DMS53 (cell line): ENCODE data around the gene SIK2.
"Not testable (repeated sequence)": the region's sequence is repeated elsewhere in the genome, so short reads cannot be mapped to it uniquely, and the experiment has no call there.

ENCODE experiments used
- DNase-seq: peaks from one replicate; lab custom pipeline; 2025; lab: John Stamatoyannopoulos, UW

Gene SIK2

GRCh38 chr11:111698852-111699559, 96.8 kb downstream of the SIK2 start:
- DNase-seq: no peak

DNA sequence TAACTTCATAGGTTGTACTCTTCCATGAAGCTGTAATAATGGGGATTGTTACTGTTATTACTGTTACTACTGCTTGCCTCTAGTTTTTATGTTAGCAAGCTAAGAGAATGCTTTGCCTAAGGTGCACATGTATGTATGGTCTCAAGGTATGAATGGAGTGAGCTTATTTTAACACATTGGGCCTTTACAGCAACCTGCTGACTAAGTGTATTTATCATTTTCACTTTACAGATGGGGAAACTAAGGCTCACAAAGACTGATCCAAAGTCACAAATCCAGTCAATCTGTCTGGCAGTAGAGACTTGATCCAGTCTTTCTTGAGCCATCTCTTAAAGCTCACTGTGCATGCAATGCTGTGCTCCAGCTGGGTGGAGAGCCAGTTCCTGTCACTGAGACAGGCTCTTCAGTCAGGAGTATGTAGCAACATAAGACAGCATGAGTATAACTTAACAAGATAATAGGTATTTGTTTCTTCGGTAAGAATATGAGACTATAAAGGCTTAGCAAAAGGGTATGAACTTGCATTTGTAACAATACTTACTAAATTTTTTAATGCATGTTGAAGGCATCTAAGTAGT, 97.4 kb downstream of the SIK2 start:
- no peak for DNase-seq

GRCh38 chr11:111700162-111700561, 97.9 kb downstream of the SIK2 start:
- DNase-seq: no peak

- DNase-seq: no peak
Observed at GRCh38 chr11:111702623-111703022, 100.4 kb downstream of the SIK2 start.

DNA sequence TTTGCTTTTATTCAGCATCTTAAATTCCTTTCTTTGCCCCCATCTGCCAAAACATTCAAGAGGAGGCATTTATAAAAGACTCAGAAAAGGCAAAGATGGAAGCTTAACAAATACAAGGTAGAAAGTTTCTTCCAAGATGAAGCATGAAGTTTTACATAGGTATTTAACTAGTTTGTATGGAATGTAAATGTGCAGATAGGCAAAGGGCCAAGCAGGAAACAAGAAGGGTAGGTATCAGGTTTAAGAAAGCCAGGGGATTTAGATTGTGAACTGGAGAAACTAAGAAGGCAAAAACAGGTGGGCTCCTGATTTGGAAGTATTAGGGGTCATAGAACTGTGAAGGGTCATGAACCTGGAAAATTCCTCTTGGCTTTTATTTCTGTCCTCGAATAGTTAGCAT, 101.3 kb downstream of the SIK2 start:
- no peak for DNase-seq

DNA sequence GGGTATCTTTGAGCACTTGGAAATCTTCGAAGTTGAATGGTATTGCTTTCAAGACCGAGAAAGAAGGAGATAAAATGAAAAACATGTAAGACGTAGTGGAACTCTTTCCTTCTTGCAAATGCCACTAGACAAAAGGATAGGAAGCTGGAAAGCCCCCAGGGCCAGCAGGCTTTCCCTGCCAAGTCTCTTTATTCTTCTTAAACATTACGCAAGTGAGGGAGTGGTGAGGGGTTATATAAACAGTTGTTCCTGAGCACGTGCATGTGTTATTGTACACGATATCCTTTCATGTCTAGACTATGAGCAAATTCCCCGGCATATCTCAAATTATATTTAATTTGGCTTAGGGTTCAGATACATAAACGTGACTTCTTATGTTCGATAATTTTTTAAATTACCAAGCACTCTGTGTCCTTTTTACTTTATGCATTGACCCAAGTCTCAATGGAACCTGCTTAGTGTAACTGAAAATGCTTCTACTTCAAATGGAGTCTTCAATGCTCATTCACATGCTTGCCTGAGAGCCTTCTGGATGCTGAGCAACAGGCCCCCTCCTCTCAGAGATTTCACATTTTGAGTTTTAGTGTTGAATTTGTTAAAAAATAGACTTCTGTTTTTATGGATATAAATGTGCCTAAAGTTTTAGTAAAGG, 104.9 kb downstream of the SIK2 start:
- DNase-seq: no peak

- DNase-seq: no peak
Observed at GRCh38 chr11:111707691-111708067, 105.4 kb downstream of the SIK2 start.

- DNase-seq: no peak
Observed at GRCh38 chr11:111714522-111714921, 112.3 kb downstream of the SIK2 start.

GRCh38 chr11:111715142-111715816, 113.0 kb downstream of the SIK2 start:
- DNase-seq: no peak

DNA sequence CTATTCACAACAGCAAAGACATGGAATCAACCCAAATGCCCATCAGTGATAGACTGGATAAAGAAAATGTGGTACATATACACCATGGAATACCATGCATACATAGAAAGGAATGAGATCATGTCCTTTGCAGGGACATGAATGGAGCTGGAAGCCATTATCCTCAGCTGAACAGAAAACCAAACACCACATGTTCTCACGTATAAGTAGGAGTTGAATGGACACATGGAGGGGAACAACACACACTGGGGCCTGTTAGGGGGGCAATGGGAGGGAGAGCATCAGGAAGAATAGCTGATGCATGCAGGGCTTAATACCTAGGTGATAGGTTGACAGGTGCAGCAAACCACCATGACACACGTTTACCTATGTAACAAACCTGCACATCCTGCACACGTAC, 115.4 kb downstream of the SIK2 start:
- DNase-seq: not testable (repeated sequence)

GRCh38 chr11:111718436-111718835, 116.2 kb downstream of the SIK2 start:
- DNase-seq: peak; percentile 79

DNA sequence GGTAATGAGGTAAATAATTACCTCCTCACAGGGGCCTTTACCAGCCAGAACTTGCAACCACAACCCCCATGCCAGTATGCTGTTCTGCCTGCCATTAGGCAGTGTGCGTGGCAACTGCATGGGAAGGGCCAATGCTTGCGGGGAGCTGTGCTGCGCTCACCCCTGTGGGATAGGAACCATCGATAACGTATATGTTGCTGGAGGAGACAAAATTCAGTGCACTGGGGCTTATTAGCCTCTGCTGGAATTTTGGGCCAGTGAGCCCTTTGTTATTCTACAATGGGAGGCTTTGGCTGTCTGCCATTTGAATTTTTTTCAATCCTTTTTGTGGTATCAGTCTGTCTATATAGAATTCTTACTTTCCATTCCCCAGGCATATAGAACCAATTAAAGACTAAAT, 116.6 kb downstream of the SIK2 start:
- no peak for DNase-seq

GRCh38 chr11:111719379-111719778, 117.1 kb downstream of the SIK2 start:
- DNase-seq: no peak

DNA sequence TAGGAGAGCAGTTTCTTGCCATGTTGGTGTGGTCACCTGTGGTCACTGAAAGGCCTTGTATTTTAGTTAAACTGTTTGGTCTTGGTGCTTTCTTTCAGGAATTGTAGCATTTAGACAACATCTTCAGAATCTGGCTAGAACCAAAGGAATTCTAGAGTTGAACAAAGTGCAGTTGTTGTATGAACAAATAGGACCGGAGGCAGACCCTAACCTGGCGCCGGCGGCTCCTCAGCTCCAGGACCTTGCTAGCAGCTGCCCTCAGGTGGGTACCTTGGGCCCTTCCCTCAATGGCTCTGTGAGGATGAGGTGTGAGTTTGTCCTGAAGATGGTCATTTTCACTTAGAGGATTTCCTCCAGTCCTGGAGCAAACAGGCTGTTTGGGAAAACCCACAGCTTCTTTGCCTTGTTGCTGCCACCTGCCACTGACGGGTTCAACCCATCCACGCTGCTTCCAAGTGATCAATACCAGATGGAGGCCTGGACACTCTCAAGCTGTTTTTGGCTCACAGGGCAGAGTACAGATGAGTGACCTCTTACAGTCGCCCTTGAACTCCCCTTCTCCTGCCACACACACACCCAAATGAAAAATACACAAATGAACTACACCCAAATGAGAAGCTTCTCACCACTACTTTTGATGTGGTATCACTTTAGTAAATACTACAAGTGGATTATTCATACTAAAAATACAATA, 118.7 kb downstream of the SIK2 start:
- no peak for DNase-seq

DNA sequence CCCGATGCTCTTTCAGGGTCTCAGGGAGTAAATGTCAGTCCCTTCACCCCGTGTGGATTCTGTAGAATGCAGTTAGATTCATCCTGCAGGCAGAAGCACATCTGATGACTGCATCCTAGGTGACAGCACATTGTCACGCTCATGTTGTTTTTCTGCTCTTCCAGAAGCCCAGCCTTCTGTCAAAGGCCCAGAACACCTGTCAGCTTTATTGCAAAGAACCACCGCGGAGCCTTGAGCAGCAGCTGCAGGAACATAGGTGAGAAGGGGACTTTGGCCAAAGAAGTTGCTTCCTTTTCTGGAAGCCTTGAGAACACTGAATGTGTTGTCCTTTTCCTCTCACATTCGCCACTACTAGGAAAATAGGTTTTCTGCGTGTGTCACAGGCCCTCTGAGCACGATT, 120.3 kb downstream of the SIK2 start:
- DNase-seq: no peak

DNA sequence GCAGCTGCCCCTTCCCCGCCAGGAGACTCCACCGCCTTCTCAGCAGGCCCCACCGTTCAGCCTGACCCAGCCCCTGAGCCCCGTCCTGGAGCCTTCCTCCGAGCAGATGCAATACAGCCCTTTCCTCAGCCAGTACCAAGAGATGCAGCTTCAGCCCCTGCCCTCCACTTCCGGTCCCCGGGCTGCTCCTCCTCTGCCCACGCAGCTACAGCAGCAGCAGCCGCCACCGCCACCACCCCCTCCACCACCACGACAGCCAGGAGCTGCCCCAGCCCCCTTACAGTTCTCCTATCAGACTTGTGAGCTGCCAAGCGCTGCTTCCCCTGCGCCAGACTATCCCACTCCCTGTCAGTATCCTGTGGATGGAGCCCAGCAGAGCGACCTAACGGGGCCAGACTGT, 121.3 kb downstream of the SIK2 start:
- no peak for DNase-seq

- no peak for DNase-seq
Observed at GRCh38 chr11:111724615-111725129, 122.4 kb downstream of the SIK2 start.

DNA sequence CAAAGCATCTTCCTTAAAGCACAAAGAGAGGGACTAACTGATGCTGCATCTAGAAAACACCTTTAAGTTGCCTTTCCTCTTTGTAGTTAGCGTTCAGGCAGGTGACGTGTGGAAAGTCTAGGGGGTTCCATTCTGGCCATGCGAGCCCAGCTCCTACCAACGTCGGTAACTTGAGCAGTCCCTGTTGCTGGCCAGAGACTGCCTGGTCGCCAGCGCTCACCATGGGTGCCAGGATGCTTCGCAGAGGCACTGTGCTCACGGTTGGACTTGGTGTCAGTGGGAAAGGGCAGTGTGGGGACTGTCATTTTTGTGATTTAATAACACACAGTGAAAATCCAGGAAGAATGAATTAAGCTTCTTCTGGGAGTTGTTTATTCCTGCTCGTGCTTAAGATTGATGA, 123.4 kb downstream of the SIK2 start:
- no peak for DNase-seq

- no peak for DNase-seq
Observed at GRCh38 chr11:111726301-111726713, 124.1 kb downstream of the SIK2 start.

GRCh38 chr11:111727431-111727830, 125.2 kb downstream of the SIK2 start:
- DNase-seq: no peak

DNA sequence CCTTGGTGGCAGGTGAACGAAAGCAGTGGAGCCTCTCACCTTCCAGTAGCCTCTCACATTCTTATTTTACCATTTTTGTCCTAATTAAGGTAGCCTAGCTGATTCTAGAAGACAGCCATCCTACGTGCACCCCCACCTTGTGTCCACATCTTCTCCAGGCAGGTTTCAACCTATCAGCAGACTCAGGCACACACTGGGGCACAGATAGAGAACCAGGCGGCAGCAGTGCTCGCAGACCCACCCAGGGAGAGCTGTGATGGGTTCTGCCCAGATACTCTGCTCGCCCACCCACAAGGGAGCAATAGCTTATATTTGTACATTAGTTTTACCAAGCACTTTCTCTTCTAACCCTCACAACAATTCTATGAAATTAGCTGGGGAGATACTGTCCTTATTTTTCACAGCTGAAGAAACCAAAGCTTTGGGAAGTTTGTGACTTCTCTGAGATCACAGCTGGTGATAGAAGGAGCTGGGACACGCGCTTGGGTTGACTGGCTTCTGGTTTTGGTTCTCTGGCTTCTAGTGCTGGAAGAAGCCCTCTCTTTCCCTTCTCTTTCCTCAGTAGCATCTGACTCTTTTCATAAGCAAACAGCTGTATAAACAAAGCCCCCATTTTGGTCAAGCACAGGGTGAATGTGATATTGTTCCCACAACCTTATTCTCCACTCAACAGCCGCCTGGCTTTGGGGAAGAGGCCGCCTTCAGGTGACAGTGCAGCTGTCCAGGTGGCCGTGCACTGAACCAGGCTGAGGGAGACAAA, 127.0 kb downstream of the SIK2 start:
- peak; percentile 72 for DNase-seq
